Progenitor cell of endocrine pancreas (in vitro differentiated cells): ENCODE data around the gene CBY2. TPM values are rescaled to one million over a fixed set of nuclear protein-coding genes. Genes with fewer than 3 reads are reported as not detected.
"Not testable (repeated sequence)": the region's sequence is repeated elsewhere in the genome, so short reads cannot be mapped to it uniquely, and the experiment has no call there.

Experiments used
- DNase-seq: peaks from one replicate; pipeline ENCODE4 v3.0.0; 2021; ENCODE audit warnings: low spot score; ENCODE audit not compliant: unreplicated experiment
- H3K27ac Mint-ChIP-seq: 2 replicates; pipeline ENCODE4 v1.8.0; 2021; ENCODE audit warnings: mild to moderate bottlenecking, moderate library complexity, mixed read lengths
- H3K27me3 Mint-ChIP-seq: 2 replicates; pipeline ENCODE4 v1.8.0; 2021; ENCODE audit warnings: mixed read lengths
- H3K36me3 Mint-ChIP-seq: 2 replicates; pipeline ENCODE4 v1.8.0; 2022; ENCODE audit warnings: mixed read lengths; ENCODE audit not compliant: insufficient read depth
- H3K4me1 Mint-ChIP-seq: 2 replicates; pipeline ENCODE4 v1.8.0; 2021; ENCODE audit warnings: low read depth, mixed read lengths
- H3K4me3 Mint-ChIP-seq: 2 replicates; pipeline ENCODE4 v1.8.0; 2021; ENCODE audit warnings: low read depth, mild to moderate bottlenecking, moderate library complexity, mixed read lengths
- H3K9me3 Mint-ChIP-seq: 2 replicates; pipeline ENCODE4 v1.8.0; 2021; ENCODE audit warnings: low read depth, mixed read lengths
- CTCF ChIP-seq: fragments of 200-600 bp; sonication (generic); IDR thresholded peaks from one replicate; pipeline ENCODE4 v1.5.0; 2021; ENCODE audit warnings: antibody characterized with exemption, mild to moderate bottlenecking; ENCODE audit not compliant: unreplicated experiment
- total RNA-seq: library from RNA; stranded (reverse); gene quantifications from 2 replicates; pipeline ENCODE4 v1.2.1, GENCODE V29; 2021

The CBY2 gene
- total RNA-seq, 1 donor from 2014 or later: not detected

DNA sequence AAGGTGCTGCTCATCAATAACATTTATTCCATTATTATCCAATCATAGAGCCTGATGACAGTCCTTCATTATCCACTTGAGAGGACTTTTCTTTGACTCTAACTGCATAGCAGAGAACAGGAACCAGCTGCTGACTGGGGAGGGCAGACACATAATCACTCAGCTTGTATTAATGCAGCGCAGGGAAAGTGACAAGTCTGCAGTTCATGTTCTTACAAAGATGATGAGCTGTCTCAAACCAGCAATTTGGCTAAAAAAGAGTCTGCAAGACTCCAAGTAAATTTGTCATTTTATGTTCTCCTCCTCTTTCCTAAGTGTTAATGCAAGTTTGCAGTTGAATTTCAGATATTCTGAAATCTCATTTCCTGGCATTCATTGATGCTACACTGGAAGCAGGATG is 40.0 kb upstream of the CBY2 start:
- no peak overlapping the region for H3K27ac Mint-ChIP-seq
- DNase-seq: no peak
- H3K36me3 Mint-ChIP-seq: peaks cover 2% of the 10 kb centered on the region
- TF ChIP-seq CTCF: no peak
- no peaks in the 10 kb centered on the region for H3K4me1 Mint-ChIP-seq
- peaks cover 3% of the 10 kb centered on the region for H3K9me3 Mint-ChIP-seq
- no peak overlapping the region for H3K4me3 Mint-ChIP-seq
- no peaks in the 10 kb centered on the region for H3K27me3 Mint-ChIP-seq

DNA sequence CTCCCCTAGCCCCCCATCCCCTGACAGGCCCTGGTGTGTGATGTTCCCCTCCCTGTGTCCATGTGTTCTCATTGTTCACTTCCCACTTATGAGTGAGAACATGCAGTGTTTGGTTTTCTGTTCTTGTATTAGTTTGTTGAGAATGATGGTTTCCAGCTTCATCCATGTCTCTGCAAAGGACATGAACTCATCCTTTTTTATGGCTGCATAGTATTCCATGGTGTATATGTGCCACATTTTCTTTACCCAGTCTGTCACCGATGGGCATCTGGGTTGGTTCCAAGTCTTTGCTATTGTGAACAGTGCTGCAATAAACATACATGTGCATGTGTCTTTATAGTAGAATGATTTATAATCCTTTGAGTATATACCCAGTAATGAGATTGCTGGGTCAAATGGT is 39.2 kb upstream of the CBY2 start:
- H3K27me3 Mint-ChIP-seq, H3K4me3 Mint-ChIP-seq, H3K9me3 Mint-ChIP-seq, DNase-seq, H3K4me1 Mint-ChIP-seq, H3K36me3 Mint-ChIP-seq, H3K27ac Mint-ChIP-seq: not testable (repeated sequence)

DNA sequence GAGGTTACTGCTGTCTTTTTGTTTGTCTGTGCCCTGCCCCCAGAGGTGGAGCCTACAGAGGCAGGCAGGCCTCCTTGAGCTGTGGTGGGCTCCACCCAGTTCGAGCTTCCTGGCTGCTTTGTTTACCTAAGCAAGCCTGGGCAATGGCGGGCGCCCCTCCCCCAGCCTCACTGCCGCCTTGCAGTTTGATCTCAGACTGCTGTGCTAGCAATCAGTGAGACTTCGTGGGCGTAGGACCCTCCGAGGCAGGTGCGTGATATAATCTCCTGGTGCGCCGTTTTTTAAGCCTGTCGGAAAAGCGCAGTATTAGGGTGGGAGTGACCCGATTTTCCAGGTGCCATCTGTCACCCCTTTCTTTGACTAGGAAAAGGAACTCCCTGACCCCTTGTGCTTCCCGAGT is 32.5 kb upstream of the CBY2 start:
- H3K9me3 Mint-ChIP-seq: peaks cover 10% of the 10 kb centered on the region
- not testable (repeated sequence) for H3K36me3 Mint-ChIP-seq, H3K4me3 Mint-ChIP-seq, H3K27ac Mint-ChIP-seq, H3K27me3 Mint-ChIP-seq, H3K4me1 Mint-ChIP-seq, DNase-seq

- H3K36me3 Mint-ChIP-seq: peaks cover 3% of the 10 kb centered on the region
- H3K4me1 Mint-ChIP-seq: peaks cover 4% of the 10 kb centered on the region
- no peak for DNase-seq
- TF ChIP-seq CTCF: no peak
- H3K27ac Mint-ChIP-seq: no peak overlapping the region
- no peak overlapping the region for H3K4me3 Mint-ChIP-seq
- no peaks in the 10 kb centered on the region for H3K27me3 Mint-ChIP-seq
- H3K9me3 Mint-ChIP-seq: peaks cover 10% of the 10 kb centered on the region
These were observed 31.8 kb upstream of the CBY2 start for GRCh38 chr13:45670189-45670885.

DNA sequence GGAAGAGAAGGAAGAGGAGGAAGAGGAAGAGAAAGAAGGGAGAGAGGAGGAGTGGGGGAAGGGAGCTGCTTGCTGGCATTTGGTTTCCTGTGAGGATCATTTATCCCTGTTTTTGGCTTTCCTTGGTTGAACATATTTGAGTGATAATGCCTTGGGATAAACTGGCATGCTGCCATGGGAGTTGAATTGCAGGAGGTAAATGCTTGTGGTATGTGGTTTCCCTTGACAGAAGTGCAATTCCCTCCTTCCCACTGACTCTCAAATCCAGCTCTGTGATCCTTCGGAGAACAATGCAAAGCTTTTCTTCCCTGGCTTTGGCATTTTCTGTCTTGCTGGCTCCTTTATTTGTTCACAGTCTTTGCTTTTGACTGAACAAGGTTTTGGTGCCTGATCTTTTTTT is 27.2 kb upstream of the CBY2 start:
- Mint-ChIP-seq H3K36me3 (peaks cover 1% of the 10 kb centered on the region), H3K4me3 (no peak overlapping the region), H3K9me3 (peaks cover 4% of the 10 kb centered on the region), H3K27me3 (no peaks in the 10 kb centered on the region), H3K4me1 (peaks cover 12% of the 10 kb centered on the region), H3K27ac (no peak overlapping the region)
- TF ChIP-seq CTCF: no peak
- no peak for DNase-seq

DNA sequence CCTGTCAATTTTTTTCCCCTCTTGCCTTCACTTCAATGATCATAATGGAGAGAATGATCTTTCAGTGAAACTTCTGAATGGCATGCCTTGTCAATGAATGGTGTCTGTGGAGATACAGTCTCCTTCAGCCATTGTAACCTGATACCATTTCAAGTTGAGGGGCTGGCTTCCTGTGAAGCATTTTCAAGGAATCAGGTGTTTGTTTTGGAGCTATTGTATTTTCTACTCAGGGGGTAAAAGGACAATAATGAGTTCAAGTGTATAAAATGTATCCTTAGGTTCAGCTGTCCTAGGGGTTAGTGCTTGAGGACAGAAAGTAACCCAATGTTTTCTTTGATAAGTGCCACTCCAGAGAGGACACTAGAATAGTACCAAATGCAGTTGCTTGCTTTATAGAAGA is 23.8 kb upstream of the CBY2 start:
- DNase-seq: no peak
- Mint-ChIP-seq H3K9me3 (no peaks in the 10 kb centered on the region), H3K36me3 (no peaks in the 10 kb centered on the region), H3K27me3 (no peaks in the 10 kb centered on the region), H3K4me3 (no peak overlapping the region), H3K27ac (no peak overlapping the region), H3K4me1 (peaks cover 20% of the 10 kb centered on the region)
- no peak for TF ChIP-seq CTCF
